Breast epithelium (tissue), 4 donors: Measurements from ENCODE around the gene RPS15. TPM values are rescaled to one million over a fixed set of nuclear protein-coding genes. Genes with fewer than 3 reads are reported as not detected.

ENCODE experiments used
- DNase-seq, 2 donors: peaks; one replicate each; pipeline ENCODE4 v3.0.0-alpha.2; 2019; ENCODE audit warnings: low spot score in 2 of 2
- H3K27ac ChIP-seq, 2 donors: fragments of 200-600 bp; sonication (generic) in 1 of 2; one replicate each; pipeline ENCODE4 v1.5.1; 2016 to 2019; ENCODE audit warnings: mild to moderate bottlenecking in 1 of 2
- H3K27me3 ChIP-seq, 2 donors: fragments of 200-600 bp; sonication (generic) in 1 of 2; one replicate each; pipeline versions ENCODE4 v1.5.1 to v1.6.0; 2017 to 2019; ENCODE audit warnings: control low read depth in 1 of 2, mild to moderate bottlenecking in 1 of 2
- H3K36me3 ChIP-seq: fragments of 200-600 bp; one replicate; pipeline ENCODE4 v1.5.1; 2019
- H3K4me1 ChIP-seq, 2 donors: fragments of 200-600 bp; sonication (generic); one replicate each; pipeline ENCODE4 v1.5.1; 2016 to 2019; ENCODE audit warnings: control low read depth in 1 of 2
- H3K4me3 ChIP-seq, 3 donors: fragments of 200-600 bp; sonication (generic); 1 replicate in 2 of 3; 2 replicates in 1 of 3; pipeline ENCODE4 v1.5.1; 2016 to 2019; ENCODE audit warnings: mild to moderate bottlenecking in 3 of 3, moderate library complexity in 2 of 3
- H3K9me3 ChIP-seq, 2 donors: fragments of 200-600 bp; sonication (generic) in 1 of 2; one replicate each; pipeline ENCODE4 v1.5.1; 2016 to 2019; ENCODE audit warnings: control low read depth in 1 of 2
- POLR2A ChIP-seq: fragments of 450-650 bp; IDR thresholded peaks from one replicate; pipeline ENCODE4 v1.6.1; 2016; ENCODE audit warnings: antibody characterized with exemption, mild to moderate bottlenecking, moderate library complexity
- POLR2AphosphoS5 ChIP-seq, 3 donors: sonication (generic); formaldehyde crosslinking; IDR thresholded peaks; one replicate each; pipeline ENCODE4 v1.6.1; 2017; ENCODE audit warnings: antibody characterized with exemption in 3 of 3
- intact Hi-C: fragments of 100-400 bp; cut with DNase I; formaldehyde crosslinking; loops from one replicate; pipeline ENCODE4 v1.15.1; 2023; ENCODE audit warnings: low total_unique reads
- total RNA-seq, 3 donors: library from RNA; depleted of rRNA; stranded (reverse); fragments of >200 nt; gene quantifications; one replicate each; pipeline ENCODE4 v1.1.0, GENCODE V29; 2016
- TF ChIP-seq, protein P1 (sequence below), 3 donors: fragments of 450-650 bp; IDR thresholded peaks; one replicate each; pipeline ENCODE4 v1.5.1; 2016 to 2017; ENCODE audit warnings: antibody characterized with exemption in 3 of 3, mild to moderate bottlenecking in 3 of 3, moderate library complexity in 3 of 3

RPS15 gene
- total RNA-seq, 3 donors from 2014 or later: 2,978 to 3,238 (median 2,982) TPM

DNA sequence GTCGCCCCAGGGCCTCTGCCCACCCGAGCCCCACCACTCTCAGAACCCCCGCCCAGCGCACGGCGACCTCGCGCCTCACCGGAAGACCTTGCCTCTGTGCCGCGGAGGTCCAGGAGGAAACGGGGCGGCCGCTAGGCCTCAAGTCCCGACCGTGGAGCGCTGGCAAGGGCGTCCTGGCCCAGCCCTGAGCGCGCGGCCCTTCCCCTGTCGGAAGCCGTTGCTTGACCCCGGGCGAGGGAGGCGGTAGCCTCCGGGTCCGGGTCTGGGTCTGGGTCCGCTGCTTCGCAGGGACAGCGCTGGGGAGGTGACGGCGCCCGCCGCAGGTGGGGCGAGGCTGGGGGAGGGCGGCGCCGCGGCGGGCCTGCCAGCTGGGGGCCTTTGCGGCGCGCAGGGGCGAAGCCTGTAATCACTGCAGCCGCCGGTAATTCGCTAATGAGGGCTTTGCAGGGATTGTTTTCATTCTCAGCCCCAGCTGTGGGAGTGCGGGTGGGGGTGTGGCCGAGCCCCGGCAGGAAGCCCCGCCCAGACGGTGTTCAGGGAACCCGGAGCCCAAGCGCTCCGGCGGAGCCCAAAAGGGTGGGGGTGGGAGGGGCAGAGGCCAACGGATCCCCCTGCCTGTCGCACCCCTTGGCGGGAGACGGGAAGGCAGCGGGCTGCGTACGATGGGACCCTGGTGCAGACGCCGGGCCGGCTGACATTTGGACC is 32.3 kb downstream of the RPS15 start:
- Histone ChIP-seq H3K4me3 (peak overlapping the region; percentile 29 to 69 (median 49)), H3K4me1 (peaks cover 34 to 38% of the 10 kb centered on the region in 2 donors), H3K36me3 (no peaks in the 10 kb centered on the region), H3K27me3 (peaks cover 28 to 69% of the 10 kb centered on the region in 2 donors), H3K27ac (no peak overlapping the region), H3K9me3 (no peaks in the 10 kb centered on the region)
- intact Hi-C loops: no loop called here
- DNase-seq: peak in 1 of 2 donors; percentile 43
- TF ChIP-seq POLR2A (no peak), POLR2AphosphoS5 (IDR thresholded peaks at IDR 0.05) (no peak)
- TF ChIP-seq, protein P1, sequence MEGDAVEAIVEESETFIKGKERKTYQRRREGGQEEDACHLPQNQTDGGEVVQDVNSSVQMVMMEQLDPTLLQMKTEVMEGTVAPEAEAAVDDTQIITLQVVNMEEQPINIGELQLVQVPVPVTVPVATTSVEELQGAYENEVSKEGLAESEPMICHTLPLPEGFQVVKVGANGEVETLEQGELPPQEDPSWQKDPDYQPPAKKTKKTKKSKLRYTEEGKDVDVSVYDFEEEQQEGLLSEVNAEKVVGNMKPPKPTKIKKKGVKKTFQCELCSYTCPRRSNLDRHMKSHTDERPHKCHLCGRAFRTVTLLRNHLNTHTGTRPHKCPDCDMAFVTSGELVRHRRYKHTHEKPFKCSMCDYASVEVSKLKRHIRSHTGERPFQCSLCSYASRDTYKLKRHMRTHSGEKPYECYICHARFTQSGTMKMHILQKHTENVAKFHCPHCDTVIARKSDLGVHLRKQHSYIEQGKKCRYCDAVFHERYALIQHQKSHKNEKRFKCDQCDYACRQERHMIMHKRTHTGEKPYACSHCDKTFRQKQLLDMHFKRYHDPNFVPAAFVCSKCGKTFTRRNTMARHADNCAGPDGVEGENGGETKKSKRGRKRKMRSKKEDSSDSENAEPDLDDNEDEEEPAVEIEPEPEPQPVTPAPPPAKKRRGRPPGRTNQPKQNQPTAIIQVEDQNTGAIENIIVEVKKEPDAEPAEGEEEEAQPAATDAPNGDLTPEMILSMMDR (IDR thresholded peaks at IDR 0.05): no peak

DNA sequence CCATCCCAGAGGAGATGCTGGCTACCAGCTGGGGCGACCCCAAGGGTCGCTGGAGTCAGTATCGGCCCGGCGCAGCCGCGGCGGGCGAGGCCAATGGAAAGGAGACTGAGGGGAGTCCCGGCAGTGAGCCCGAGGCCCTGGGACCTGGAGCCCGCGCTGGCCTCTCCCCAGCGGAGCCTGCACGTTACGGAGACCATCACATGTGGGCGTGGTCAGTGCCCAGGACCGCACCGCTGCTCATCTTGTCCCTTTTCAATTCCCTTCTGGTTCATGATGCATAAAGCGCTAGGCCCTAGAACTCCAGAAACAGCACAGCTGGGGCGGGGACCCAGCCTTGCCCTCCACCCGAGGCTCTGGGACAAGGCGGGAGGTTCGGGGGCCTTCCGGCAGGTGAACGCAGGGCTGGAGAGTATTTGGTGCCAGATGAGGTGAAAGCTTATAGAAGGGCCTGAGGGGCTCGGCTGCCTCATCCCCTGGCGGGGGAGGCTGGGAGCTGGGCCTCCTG is 32.9 kb downstream of the RPS15 start:
- H3K4me3 ChIP-seq: peak overlapping the region; percentile 29 to 69 (median 49)
- intact Hi-C loops: no loop called here
- no peak for DNase-seq
- peaks cover 28 to 65% of the 10 kb centered on the region in 2 donors for H3K27me3 ChIP-seq
- H3K9me3 ChIP-seq: no peaks in the 10 kb centered on the region
- no peak for TF ChIP-seq POLR2A
- no peak for TF ChIP-seq POLR2AphosphoS5 (IDR thresholded peaks at IDR 0.05)
- TF ChIP-seq, protein P1 (IDR thresholded peaks at IDR 0.05): no peak
- H3K36me3 ChIP-seq: no peaks in the 10 kb centered on the region
- peaks cover 31 to 38% of the 10 kb centered on the region in 2 donors for H3K4me1 ChIP-seq
- H3K27ac ChIP-seq: no peak overlapping the region

DNA sequence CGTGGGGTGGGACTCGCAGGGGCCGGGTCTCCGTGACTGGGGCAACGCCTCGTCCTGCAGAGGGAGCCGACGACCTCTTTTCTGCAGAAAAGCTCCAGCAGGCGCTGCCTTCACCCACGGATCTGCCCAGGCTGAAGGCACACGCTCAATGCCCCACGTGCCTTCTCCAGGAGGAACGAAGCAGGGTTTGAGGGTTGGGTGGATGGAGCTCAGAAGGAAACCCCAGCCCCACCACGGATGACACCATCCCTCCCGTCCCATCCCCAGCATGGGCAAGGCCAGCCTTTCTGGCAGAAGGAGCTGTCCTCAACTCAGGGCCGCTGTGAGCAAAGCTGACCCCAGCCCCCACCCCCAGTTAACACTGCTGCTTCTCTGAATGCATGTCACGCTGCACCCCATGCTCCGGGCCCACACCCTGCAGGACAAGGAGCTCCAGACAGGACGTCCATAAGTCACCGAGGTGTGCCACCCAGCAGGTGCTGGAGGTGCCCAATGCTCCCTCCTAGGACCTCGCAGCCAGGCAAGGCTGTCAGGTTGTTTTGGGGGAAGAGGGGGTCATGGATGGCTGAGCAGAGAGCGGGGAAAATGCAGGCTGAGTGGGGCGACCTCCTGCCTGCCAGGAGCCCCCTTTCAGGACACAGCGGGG is 33.4 kb downstream of the RPS15 start:
- intact Hi-C loops: no loop called here
- no peak overlapping the region for H3K27ac ChIP-seq
- TF ChIP-seq POLR2A: no peak
- no peak for TF ChIP-seq POLR2AphosphoS5 (IDR thresholded peaks at IDR 0.05)
- TF ChIP-seq, protein P1 (IDR thresholded peaks at IDR 0.05): no peak
- DNase-seq: no peak
- peak overlapping the region in 2 of 3 donors; percentile 49 to 69 for H3K4me3 ChIP-seq
- H3K9me3 ChIP-seq: no peaks in the 10 kb centered on the region
- H3K27me3 ChIP-seq: peaks cover 28 to 59% of the 10 kb centered on the region in 2 donors
- peaks cover 31 to 38% of the 10 kb centered on the region in 2 donors for H3K4me1 ChIP-seq
- no peaks in the 10 kb centered on the region for H3K36me3 ChIP-seq

DNA sequence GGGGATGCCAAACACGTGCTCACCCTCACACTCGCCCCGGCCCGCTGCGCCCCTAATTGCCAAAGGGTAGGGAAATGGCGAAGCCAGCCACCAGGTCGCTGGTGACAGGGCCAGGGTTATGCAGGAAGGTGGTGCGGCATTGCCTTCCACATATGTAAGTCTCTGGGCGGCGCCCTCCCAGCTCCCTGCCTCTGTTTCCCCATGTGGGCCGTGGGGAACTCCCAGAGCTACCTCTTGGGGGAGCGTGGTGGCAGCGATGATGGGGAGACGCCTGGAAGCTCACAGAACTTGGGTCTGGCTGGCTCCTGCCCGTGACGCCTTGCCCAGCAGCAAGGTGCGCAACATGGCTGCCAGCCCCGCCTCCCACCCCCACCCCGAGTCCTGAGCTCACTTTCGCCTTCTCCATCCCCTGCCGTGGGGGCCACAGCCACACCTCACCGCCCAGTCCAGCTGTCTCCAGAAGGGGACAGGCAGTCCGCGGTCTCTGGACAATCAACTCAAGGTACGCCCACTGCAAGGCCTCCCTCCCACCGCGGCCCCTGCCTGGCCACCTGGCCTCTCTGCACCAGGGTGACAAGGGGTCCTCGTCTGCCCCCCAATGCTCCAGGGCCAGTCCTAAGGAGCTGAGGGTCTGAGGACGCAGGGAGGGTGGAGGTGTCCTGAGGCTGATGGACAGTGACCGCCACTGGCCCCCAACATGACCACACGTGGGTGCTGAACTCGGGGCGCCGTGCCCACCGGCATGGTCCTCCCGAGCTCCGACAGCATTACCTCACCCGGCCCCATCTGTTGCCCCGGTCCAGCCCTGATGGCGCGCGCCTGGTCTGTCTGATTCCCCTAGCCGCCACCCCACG is 34.3 kb downstream of the RPS15 start:
- no peak for DNase-seq
- peaks cover 26 to 51% of the 10 kb centered on the region in 2 donors for H3K27me3 ChIP-seq
- intact Hi-C loops: no loop called here
- no peak overlapping the region for H3K27ac ChIP-seq
- no peaks in the 10 kb centered on the region for H3K36me3 ChIP-seq
- TF ChIP-seq POLR2AphosphoS5 (IDR thresholded peaks at IDR 0.05): no peak
- TF ChIP-seq, protein P1 (IDR thresholded peaks at IDR 0.05): no peak
- TF ChIP-seq POLR2A: no peak
- no peaks in the 10 kb centered on the region for H3K9me3 ChIP-seq
- no peak overlapping the region for H3K4me3 ChIP-seq
- peaks cover 31 to 34% of the 10 kb centered on the region in 2 donors for H3K4me1 ChIP-seq
